GM18507 (cell line): ENCODE data around the gene NIF3L1.

Source experiments
- DNase-seq: peaks from one replicate; pipeline ENCODE4 v3.0.0; 2011; ENCODE audit warnings: low read depth; ENCODE audit not compliant: insufficient read length; ENCODE audit errors: extremely low spot score
- FAIRE-seq: peaks from 2 replicates; lab custom pipeline; 2011; peaks lifted over from hg19 to GRCh38; lab: Jason Lieb, UNC

The NIF3L1 gene

DNA sequence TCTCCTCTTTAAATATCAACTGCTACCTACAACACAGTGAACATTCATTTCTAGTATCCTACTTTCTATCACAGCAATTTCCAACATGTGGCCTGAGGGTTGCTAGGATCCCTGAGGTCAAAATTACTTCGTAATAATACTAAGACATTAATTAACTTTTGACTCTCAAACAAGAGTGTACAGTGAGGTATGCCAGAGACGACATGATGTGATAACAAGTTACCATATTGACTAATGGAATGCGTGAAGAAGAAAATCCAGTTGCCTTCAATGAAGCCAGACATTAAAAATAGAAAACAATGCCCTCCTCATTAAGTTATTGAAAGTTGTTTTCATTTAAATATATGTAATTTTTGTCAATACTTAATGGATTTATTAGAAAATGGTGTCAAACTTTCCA lies 61.2 kb downstream of the NIF3L1 start:
- no peak for FAIRE-seq

More for the DNA sequence above, 61.2 kb downstream of the NIF3L1 start:
- DNase-seq, result no peak
